GM18507 (cell line): ENCODE results near the gene GLI2.

Source experiments
- DNase-seq: peaks from one replicate; pipeline ENCODE4 v3.0.0; 2011; ENCODE audit warnings: low read depth; ENCODE audit not compliant: insufficient read length; ENCODE audit errors: extremely low spot score
- FAIRE-seq: peaks from 2 replicates; lab custom pipeline; 2011; peaks lifted over from hg19 to GRCh38; lab: Jason Lieb, UNC

The GLI2 gene

DNA sequence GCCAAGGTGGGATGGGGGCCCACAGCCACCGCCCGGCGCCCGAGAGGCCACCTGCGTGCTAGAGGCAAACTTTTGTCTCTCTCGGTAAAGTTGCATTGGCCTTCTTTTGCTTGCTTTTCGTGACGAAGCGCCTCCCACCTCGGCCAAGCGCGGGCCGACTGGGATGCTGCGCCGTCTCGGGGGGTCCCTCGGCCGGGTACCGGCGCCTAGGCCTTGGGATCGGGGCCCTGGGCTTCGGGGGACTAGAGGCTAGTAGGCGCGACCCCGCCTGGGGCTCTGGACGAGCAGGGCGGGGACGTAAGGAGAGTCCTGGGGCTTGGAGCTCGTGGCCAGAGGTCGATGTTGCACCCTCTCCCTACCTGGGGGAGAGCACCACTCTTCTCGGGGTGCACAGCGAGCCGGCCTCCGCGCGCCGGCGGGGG, 545 bp downstream of the GLI2 start:
- FAIRE-seq (no peak), DNase-seq (no peak)

GRCh38 chr2:120736624-120737339, 1.1 kb downstream of the GLI2 start:
- FAIRE-seq (no peak), DNase-seq (no peak)

- FAIRE-seq: no peak
- DNase-seq: no peak
Observed at GRCh38 chr2:120737340-120738101, 1.9 kb downstream of the GLI2 start.

- no peak for DNase-seq
- no peak for FAIRE-seq
Observed at GRCh38 chr2:120738117-120738516, 2.4 kb downstream of the GLI2 start.

DNA sequence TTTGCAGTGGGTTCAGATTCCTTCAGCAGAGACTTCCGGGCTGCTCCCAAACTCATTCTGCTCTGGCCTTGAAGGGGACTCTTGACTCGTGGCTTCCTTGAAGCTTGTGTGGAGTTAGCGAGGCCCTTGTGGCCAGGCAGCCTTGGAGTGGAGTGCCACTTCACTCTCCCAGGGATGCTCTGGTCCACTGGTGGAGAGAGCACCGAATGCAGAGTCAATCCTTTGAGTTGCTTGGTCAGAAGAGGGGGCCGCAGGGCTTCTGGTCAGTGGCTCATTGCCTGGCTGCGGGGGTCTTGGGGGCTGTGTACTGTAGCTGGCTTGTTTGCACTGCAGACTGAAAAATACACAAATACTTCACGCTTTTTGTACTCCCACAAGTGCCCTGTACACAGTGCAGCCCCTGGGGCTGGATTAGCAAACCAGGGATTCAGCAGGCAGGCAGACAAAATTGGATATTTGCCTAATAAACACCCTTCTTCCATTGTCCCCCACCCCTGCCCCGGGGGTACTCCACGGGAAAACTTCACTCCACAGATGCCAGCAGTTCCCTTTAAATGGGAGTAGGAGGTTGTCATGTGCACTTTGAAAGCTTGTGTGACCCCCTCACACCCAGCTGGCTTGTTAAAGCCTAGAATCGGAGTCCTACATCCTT, 3.2 kb downstream of the GLI2 start:
- FAIRE-seq (no peak), DNase-seq (no peak)

GRCh38 chr2:120739438-120740090, 3.9 kb downstream of the GLI2 start:
- FAIRE-seq (no peak), DNase-seq (no peak)

DNA sequence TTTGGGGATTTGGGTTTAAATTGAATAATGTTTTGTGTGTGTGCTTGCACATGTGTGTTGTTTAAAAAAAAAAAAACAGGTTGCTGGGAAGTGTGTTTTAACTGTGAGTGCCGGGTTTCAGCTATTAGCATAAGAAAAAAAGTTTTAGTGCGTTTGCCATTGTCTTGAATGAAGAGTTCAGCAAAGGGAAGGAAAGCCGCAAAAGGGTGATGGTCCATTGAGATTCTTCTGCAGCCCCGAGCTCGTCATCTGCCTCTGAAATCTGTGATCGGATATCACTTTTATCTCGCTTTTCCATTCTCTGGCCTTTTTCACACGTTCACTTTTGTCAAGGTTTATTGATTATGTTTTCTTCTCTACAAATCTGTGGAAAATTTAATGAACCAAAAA, 4.7 kb downstream of the GLI2 start:
- DNase-seq (no peak), FAIRE-seq (no peak)

DNA sequence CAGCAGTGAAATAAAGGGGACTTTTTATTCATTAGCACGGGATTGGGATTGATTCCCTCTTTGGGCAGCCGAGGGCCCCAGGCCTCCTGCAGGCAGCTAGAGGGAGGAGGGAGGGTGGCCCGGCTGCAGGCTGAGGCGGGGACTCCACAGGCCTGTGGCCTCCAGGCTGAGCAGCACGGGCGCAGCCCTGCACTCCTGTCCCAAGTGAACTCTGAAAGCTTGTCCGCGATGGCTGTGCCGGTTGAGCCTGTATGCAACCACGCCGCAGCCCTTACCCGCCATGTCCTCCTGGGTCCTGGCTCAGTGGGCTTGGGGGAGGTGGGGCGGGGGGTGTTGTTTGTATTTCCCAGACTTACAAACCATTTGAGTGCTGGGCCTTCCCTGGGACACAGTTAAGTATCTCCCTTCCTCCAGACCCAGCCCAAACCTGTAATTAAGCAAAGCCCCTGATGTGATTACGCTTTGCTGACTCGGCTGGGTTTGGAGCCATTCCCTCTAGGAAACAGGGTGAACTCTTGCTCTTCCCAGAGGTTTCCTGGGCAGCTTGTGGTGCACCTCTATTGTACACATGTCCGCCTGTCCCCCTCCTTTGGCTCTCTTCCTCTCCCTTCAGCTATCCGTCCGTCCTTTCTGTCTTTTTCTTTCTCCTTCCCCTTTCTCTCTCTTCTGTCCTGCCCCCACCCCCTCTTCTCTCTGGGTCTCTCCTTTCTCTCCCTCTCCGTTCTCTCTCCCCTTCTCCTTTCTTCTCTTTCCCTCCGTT, 5.3 kb downstream of the GLI2 start:
- FAIRE-seq: no peak
- DNase-seq: no peak

- no peak for DNase-seq
- no peak for FAIRE-seq
Observed at GRCh38 chr2:120741571-120742561, 6.2 kb downstream of the GLI2 start.

DNA sequence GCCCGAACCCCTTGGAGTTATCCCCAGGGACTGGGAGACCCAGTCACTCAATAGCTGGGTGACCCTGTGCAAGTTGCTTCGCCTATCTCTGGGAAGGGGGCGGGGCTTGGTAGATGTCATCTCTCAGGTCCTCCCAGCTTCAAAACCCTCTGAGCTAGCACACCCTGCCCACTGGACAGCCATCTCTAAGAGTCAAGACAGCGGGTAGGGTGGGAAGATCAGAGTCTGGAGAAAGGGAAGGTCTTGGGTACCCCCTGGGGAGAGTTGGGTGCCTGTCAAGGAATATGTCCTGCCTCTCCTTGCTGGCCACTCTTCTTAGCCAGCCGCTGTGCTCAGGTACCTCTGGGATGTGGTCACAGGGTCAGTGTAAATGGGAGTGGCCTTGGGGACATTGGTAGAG, 8.0 kb downstream of the GLI2 start:
- no peak for DNase-seq
- FAIRE-seq: no peak

DNA sequence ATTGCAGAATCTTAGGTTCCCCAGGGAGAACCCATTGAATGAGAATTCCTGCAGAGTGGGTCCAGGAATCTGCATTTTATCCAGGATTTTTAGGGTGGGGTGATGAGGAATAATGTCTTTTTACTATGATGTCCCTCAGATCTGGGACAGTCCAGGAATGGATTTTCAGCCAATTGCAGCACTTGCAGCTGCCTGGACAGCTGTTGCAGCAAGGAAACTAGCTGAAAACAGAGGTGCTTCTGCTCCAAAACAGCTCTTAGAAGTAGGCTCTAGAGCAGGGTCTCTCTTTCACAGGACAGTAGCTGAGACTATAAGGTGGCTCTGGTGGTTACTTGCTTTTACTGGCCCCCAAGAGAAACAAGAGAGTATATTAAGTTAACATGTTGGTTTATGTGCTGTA, 9.1 kb downstream of the GLI2 start:
- DNase-seq: no peak

GRCh38 chr2:120745420-120746111, 9.9 kb downstream of the GLI2 start:
- no peak for DNase-seq
- no peak for FAIRE-seq

More for the DNA sequence above, 9.1 kb downstream of the GLI2 start:
- no peak for FAIRE-seq

DNA sequence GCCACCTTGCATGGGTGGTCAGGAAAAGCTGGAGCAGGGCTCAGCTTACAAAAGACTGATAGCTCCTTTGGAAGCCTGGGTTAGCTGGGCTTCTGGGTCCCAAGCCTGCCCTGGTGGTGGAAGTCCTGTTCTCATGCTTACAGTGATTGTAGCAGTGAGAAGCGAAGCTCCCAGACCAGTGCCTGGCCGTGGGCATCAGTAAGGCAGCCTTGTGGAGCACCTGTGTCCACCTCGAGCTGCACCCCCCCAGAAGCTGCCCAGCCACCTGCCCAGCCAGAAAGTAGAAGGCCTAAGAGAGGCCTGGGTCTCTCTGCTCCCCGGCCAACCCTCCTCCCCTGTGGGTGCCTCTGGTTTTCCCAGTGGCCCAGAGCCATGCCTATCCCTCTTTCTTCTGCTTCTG, 10.5 kb downstream of the GLI2 start:
- DNase-seq (no peak), FAIRE-seq (no peak)

DNA sequence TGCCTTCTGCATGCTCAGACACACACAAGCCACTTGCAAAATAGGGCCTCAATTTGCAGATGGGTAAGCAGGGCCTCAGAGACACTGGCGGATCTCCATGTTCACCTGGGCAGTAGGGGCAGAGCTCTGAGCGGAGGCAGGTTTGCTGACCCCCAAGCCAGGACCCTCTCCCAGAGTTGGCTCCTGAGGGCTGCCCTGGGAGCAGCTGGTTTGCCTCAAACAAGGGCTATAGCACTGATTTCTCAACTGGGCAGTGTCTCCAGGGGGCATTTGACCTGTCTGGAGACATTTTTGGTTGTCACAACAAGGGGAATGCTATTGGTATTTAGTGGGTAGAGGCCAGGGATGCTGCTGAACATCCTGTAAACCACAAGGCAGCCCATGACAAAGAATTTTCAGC, 11.6 kb downstream of the GLI2 start:
- FAIRE-seq (no peak), DNase-seq (no peak)

GRCh38 chr2:120747706-120748105, 12.0 kb downstream of the GLI2 start:
- FAIRE-seq (no peak), DNase-seq (no peak)

GRCh38 chr2:120748310-120748709, 12.6 kb downstream of the GLI2 start:
- DNase-seq (no peak), FAIRE-seq (no peak)

DNA sequence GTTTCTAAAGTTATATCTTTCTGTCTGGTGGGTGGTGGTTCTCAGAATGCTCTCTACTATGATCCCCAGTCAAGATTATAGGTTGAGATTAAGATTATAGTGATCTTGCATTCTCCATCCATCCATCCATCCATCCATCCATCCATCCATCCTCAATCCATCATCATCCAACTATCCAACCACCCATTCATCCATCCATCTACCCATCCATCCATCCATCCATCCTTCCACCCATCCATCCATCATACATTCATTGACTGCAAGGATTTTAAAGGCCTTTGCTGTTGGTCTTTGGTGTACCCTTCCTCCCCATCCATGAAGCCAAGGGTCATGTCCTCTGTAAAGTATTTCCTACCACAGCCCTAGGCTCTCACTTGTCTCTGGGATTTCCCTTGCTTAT, 13.1 kb downstream of the GLI2 start:
- no peak for DNase-seq
- no peak for FAIRE-seq
